IMR-90 (cell line): ENCODE results near the gene CPNE4. TPM values are rescaled to one million over a fixed set of nuclear protein-coding genes. Genes with fewer than 3 reads are reported as not detected.
"Not testable (repeated sequence)": the region's sequence is repeated elsewhere in the genome, so short reads cannot be mapped to it uniquely, and the experiment has no call there.

Experiments
- ATAC-seq: fragments of 200-7000 bp; cut with Tn5 transposase; 2 replicates; pipeline ENCODE4 v1.9.1; 2020; ENCODE audit warnings: low read depth, mild to moderate bottlenecking, moderate library complexity
- BruUV-seq: library from RNA; stranded (reverse); fragments of 400-500 nt; replicated peaks from 2 replicates; lab custom pipeline; 2021; lab: Mats Ljungman, UMichigan
- CTCF ChIA-PET: fragments of 300-600 bp; formaldehyde crosslinking; extraction: SDS; loops from one replicate; lab custom pipeline; 2021; ENCODE audit warnings: antibody characterized with exemption; lab: Yijun Ruan, JAX
- POLR2A ChIA-PET: fragments of 300-600 bp; sonication (Branson Sonifier 250); formaldehyde crosslinking; loops from one replicate; lab custom pipeline; 2022; ENCODE audit warnings: antibody characterized with exemption; ENCODE audit not compliant: unreplicated experiment; lab: Charles Lee
- DNase-seq: peaks from one replicate; pipeline ENCODE4 v3.0.0; 2013
- H2AFZ ChIP-seq: replicated peaks from 2 replicates; pipeline ENCODE3; 2013; ENCODE audit warnings: low read length, mild to moderate bottlenecking; ENCODE audit not compliant: poor library complexity
- H2AK5ac ChIP-seq: 2 replicates; pipeline ENCODE4 v1.6.1; 2013; ENCODE audit warnings: low read depth, low read length, inconsistent platforms
- H2AK9ac ChIP-seq: replicated peaks from 2 replicates; pipeline ENCODE3; 2013; ENCODE audit warnings: mild to moderate bottlenecking, low read depth, low read length, moderate library complexity; ENCODE audit not compliant: poor library complexity
- H2BK120ac ChIP-seq: 2 replicates; pipeline ENCODE4 v1.6.1; 2013; ENCODE audit warnings: low read depth, low read length, inconsistent platforms
- H2BK15ac ChIP-seq: 3 replicates; pipeline ENCODE4 v1.6.1; 2013; ENCODE audit warnings: low read depth, low read length, inconsistent platforms
- H2BK20ac ChIP-seq: 2 replicates; pipeline ENCODE4 v1.6.1; 2013; ENCODE audit warnings: low read depth, mild to moderate bottlenecking, inconsistent platforms, low read length, moderate library complexity
- H2BK5ac ChIP-seq: 2 replicates; pipeline ENCODE4 v1.6.1; 2013; ENCODE audit warnings: mild to moderate bottlenecking, low read depth, low read length, inconsistent platforms; ENCODE audit not compliant: poor library complexity, severe bottlenecking
- H3K14ac ChIP-seq: replicated peaks from 2 replicates; pipeline ENCODE4 v1.6.1; 2013; ENCODE audit warnings: low read depth, low read length, inconsistent platforms
- H3K18ac ChIP-seq: 2 replicates; pipeline ENCODE4 v1.6.1; 2013; ENCODE audit warnings: low read depth, low read length, control low read depth
- H3K23ac ChIP-seq: 2 replicates; pipeline ENCODE4 v1.6.1; 2013; ENCODE audit warnings: low read depth, low read length, inconsistent platforms
- H3K27ac ChIP-seq: 2 replicates; pipeline ENCODE4 v1.5.1; 2013; ENCODE audit warnings: mild to moderate bottlenecking, control low read depth, low read length; ENCODE audit not compliant: insufficient read depth
- H3K27me3 ChIP-seq: 2 replicates; pipeline ENCODE4 v1.6.1; 2013; ENCODE audit warnings: low read length; ENCODE audit not compliant: control insufficient read depth, insufficient read depth
- H3K36me3 ChIP-seq: 2 replicates; pipeline ENCODE4 v1.6.1; 2013; ENCODE audit warnings: low read length, mixed read lengths; ENCODE audit not compliant: control insufficient read depth, insufficient read depth
- H3K4ac ChIP-seq: 2 replicates; pipeline ENCODE4 v1.6.1; 2013; ENCODE audit warnings: low read depth, low read length, inconsistent platforms
- H3K4me1 ChIP-seq: 2 replicates; pipeline ENCODE4 v1.6.1; 2013; ENCODE audit warnings: low read length, mixed read lengths; ENCODE audit not compliant: control insufficient read depth, insufficient read depth
- H3K4me2 ChIP-seq: 2 replicates; pipeline ENCODE4 v1.6.1; 2013; ENCODE audit warnings: low read depth, mild to moderate bottlenecking, control low read depth, low read length, moderate library complexity
- H3K4me3 ChIP-seq: 2 replicates; pipeline ENCODE4 v1.5.1; 2013; ENCODE audit warnings: low read depth, mild to moderate bottlenecking, control low read depth, low read length, moderate library complexity; ENCODE audit not compliant: insufficient read depth
- H3K56ac ChIP-seq: 2 replicates; pipeline ENCODE4 v1.6.1; 2013; ENCODE audit warnings: low read length, inconsistent platforms; ENCODE audit not compliant: insufficient read depth; ENCODE audit errors: extremely low read depth
- H3K79me1 ChIP-seq, 2 experiments: 2 replicates each; pipeline ENCODE4 v1.6.1; 2013; ENCODE audit warnings: low read length in 2 of 2, inconsistent platforms in 1 of 2, low read depth in 1 of 2
- H3K9ac ChIP-seq: 2 replicates; pipeline ENCODE4 v1.6.1; 2013; ENCODE audit warnings: low read depth, low read length, control low read depth
- H3K9me1 ChIP-seq: 2 replicates; pipeline ENCODE4 v1.6.1; 2013; ENCODE audit warnings: low read length, inconsistent platforms; ENCODE audit not compliant: insufficient read depth
- H3K9me3 ChIP-seq: 2 replicates; pipeline ENCODE4 v1.6.1; 2013; ENCODE audit warnings: low read length; ENCODE audit not compliant: control insufficient read depth, insufficient read depth
- H4K20me1 ChIP-seq: 2 replicates; pipeline ENCODE4 v1.6.1; 2013; ENCODE audit warnings: low read length, inconsistent platforms; ENCODE audit not compliant: insufficient read depth
- H4K5ac ChIP-seq: 2 replicates; pipeline ENCODE4 v1.6.1; 2013; ENCODE audit warnings: mild to moderate bottlenecking, low read depth, low read length, control low read depth
- H4K8ac ChIP-seq, 2 experiments: 2 replicates each; pipeline ENCODE4 v1.6.1; 2013; ENCODE audit warnings: low read depth in 2 of 2, low read length in 2 of 2, control low read depth in 1 of 2, inconsistent platforms in 1 of 2
- H4K91ac ChIP-seq: 2 replicates; pipeline ENCODE4 v1.6.1; 2013; ENCODE audit warnings: low read depth, low read length, inconsistent platforms; ENCODE audit not compliant: insufficient read depth
- CEBPB ChIP-seq: IDR thresholded peaks from 2 replicates; pipeline ENCODE4 v1.6.1; 2012; ENCODE audit warnings: low read depth, low read length, improper control_type of control experiment
- MAFK ChIP-seq: IDR thresholded peaks from 2 replicates; pipeline ENCODE4 v1.6.1; 2012; ENCODE audit warnings: low read depth, low read length, improper control_type of control experiment
- MAZ ChIP-seq: IDR thresholded peaks from 2 replicates; pipeline ENCODE4 v1.6.1; 2012; ENCODE audit warnings: low read depth, mild to moderate bottlenecking, low read length, improper control_type of control experiment, moderate library complexity, borderline replicate concordance
- MXI1 ChIP-seq: IDR thresholded peaks from 2 replicates; pipeline ENCODE4 v1.6.1; 2012; ENCODE audit warnings: low read depth, mild to moderate bottlenecking, low read length, moderate library complexity, borderline replicate concordance
- NFE2L2 ChIP-seq: fragments of 150-350 bp; IDR thresholded peaks from 2 replicates; pipeline ENCODE4 v1.6.1; 2016; ENCODE audit warnings: low read depth, mild to moderate bottlenecking, low read length
- POLR2A ChIP-seq: IDR thresholded peaks from 2 replicates; pipeline ENCODE4 v1.6.1; 2012; ENCODE audit warnings: mild to moderate bottlenecking, low read depth, low read length
- RCOR1 ChIP-seq: IDR thresholded peaks from 2 replicates; pipeline ENCODE4 v1.6.1; 2012; ENCODE audit warnings: mild to moderate bottlenecking, low read length, improper control_type of control experiment; ENCODE audit not compliant: insufficient replicate concordance
- WGBS, 2 experiments: methylation state at CpG; one replicate each; pipeline versions ENCODE4 v1.1.5 to v1.1.7; 2013; ENCODE audit warnings: missing lambda C conversion rate in 2 of 2; ENCODE audit not compliant: insufficient read length in 1 of 2; ENCODE audit errors: extremely low coverage in 2 of 2; 5-methylcytosine and 5-hydroxymethylcytosine counted together
- dilution Hi-C: fragments of 300-500 bp; cut with HindIII; formaldehyde crosslinking; loops from one replicate; pipeline ENCODE4 v1.14.3; 2018; ENCODE audit warnings: low sequenced_read_pairs; ENCODE audit not compliant: unreplicated experiment
- in situ Hi-C: fragments of 300-500 bp; cut with MboI; formaldehyde crosslinking; loops from 3 replicates; pipeline ENCODE4 v1.14.3; 2019; ENCODE audit warnings: low sequenced_read_pairs, inconsistent platforms, mixed read lengths
- intact Hi-C: fragments of 100-400 bp; cut with micrococcal nuclease; formaldehyde crosslinking; loops from 2 replicates; pipeline ENCODE4 v1.10.0; 2022
- polyA plus RNA-seq, 3 experiments: library from polyadenylated mRNA; depleted of rRNA; stranded (reverse); fragments of >200 nt; gene quantifications; 2 replicates each; pipeline ENCODE4 v1.2.3, GENCODE V29; 2012; ENCODE audit warnings: low replicate concordance in 1 of 3
- total RNA-seq: library from RNA; depleted of rRNA; stranded (reverse); fragments of >200 nt; gene quantifications from 2 replicates; pipeline ENCODE4 v1.2.3, GENCODE V29; 2012

Gene CPNE4
- total and polyA plus RNA-seq, 2 of the 4 experiments (the other 2 are of a cell fraction) = not detected

GRCh38 chr3:131972091-131972490, 62.7 kb downstream of the CPNE4 start:
- no peak overlapping the region for H4K8ac ChIP-seq
- H3K27me3 ChIP-seq = no peaks in the 10 kb centered on the region
- H2AK9ac ChIP-seq = no peak overlapping the region
- no peak overlapping the region for H3K23ac ChIP-seq
- H3K4me1 ChIP-seq = no peaks in the 10 kb centered on the region
- DNase-seq (no peak), ATAC-seq (no peak)
- ChIA-PET POLR2A (no interaction called here), CTCF (no interaction called here)
- H3K4me3 ChIP-seq = no peak overlapping the region
- no peaks in the 10 kb centered on the region for H3K36me3 ChIP-seq
- H3K9me3 ChIP-seq = no peaks in the 10 kb centered on the region
- no peak overlapping the region for H2BK20ac ChIP-seq
- no peak overlapping the region for H2BK5ac ChIP-seq
- H3K14ac ChIP-seq = no peak overlapping the region
- no peak overlapping the region for H3K4ac ChIP-seq
- TF ChIP-seq CEBPB = no peak
- TF ChIP-seq POLR2A = no peak
- TF ChIP-seq MAZ = no peak
- no peak for TF ChIP-seq RCOR1
- no peak for TF ChIP-seq NFE2L2
- TF ChIP-seq MAFK = no peak
- no peak for TF ChIP-seq MXI1
- no peak overlapping the region for H3K18ac ChIP-seq
- H4K91ac ChIP-seq = no peak overlapping the region
- BruUV-seq = no TSS peak
- no peak overlapping the region for H2AFZ ChIP-seq
- no peak overlapping the region for H2BK15ac ChIP-seq
- H3K9ac ChIP-seq = no peak overlapping the region
- H3K4me2 ChIP-seq = no peak overlapping the region
- no CpG with 5 or more reads among the region's 3 CpGs for WGBS, 2 experiments
- dilution Hi-C loops (no loop called here), in situ Hi-C loops (no loop called here), intact Hi-C loops (no loop called here)
- H3K79me1 ChIP-seq = no peaks in the 10 kb centered on the region
- H4K20me1 ChIP-seq = no peaks in the 10 kb centered on the region
- no peak overlapping the region for H3K56ac ChIP-seq
- no peak overlapping the region for H3K27ac ChIP-seq
- no peak overlapping the region for H2BK120ac ChIP-seq
- H4K5ac ChIP-seq = no peak overlapping the region
- no peaks in the 10 kb centered on the region for H3K9me1 ChIP-seq
- no peak overlapping the region for H2AK5ac ChIP-seq

DNA sequence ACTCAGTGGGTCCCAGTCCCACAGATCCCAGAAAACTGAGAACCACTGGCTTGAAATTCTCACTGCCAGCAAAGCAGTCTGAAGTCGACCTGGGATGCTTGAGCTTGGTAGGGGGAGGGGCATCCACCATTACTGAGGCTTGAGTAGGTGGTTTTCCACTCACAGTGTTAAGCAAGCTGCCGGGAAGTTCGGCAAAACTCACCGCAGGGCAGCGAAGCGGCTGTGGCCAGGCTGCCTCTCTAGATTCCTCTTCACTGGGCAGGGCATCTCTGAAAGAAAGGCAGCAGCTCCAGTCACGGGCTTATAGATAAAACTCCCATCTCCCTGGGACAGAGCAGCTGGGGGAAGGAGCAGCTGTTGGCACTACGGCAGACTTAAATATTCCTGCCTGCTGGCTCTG, 71.4 kb downstream of the CPNE4 start:
- H4K5ac ChIP-seq, H2BK120ac ChIP-seq, H3K36me3 ChIP-seq, BruUV-seq, intact Hi-C loops, H3K4me3 ChIP-seq, CTCF ChIA-PET, ATAC-seq, dilution Hi-C loops, H3K27me3 ChIP-seq, POLR2A ChIA-PET, H2BK5ac ChIP-seq, H4K8ac ChIP-seq, H3K9me1 ChIP-seq, H3K9ac ChIP-seq, H2BK15ac ChIP-seq, H3K4ac ChIP-seq, H3K23ac ChIP-seq, H2BK20ac ChIP-seq, H3K27ac ChIP-seq, H3K14ac ChIP-seq, H3K18ac ChIP-seq, H3K4me1 ChIP-seq, in situ Hi-C loops, H3K4me2 ChIP-seq, H3K79me1 ChIP-seq, H4K20me1 ChIP-seq, H2AFZ ChIP-seq, H2AK9ac ChIP-seq, H4K91ac ChIP-seq, H3K9me3 ChIP-seq, H2AK5ac ChIP-seq, H3K56ac ChIP-seq, DNase-seq: not testable (repeated sequence)
- 0% methylated on average over 1 of the region's 8 CpGs; no CpG with 5 or more reads in 1 of the 2 experiments for WGBS, 2 experiments
